ENCODE data around the gene BANK1. TPM values are rescaled to one million over a fixed set of nuclear protein-coding genes. Genes with fewer than 3 reads are reported as not detected.

Gene BANK1
- total RNA-seq, 1 experiment from 2014 or later = 2.4 TPM

GRCh38 chr4:102042871-102043802 is 252.6 kb downstream of the BANK1 start:
- ChIA-PET RAD21 (ENCODE audit: low non-redundant PET in 1 of 2, low total read pairs in 2 of 2, uncharacterized antibody in 2 of 2, unreplicated experiment in 2 of 2) (no interaction called here), CTCF (interaction anchor here (1.1 kb wide), 1 partner anchor 13 kb away, joined by 3 read pairs; no protein-coding TSS in a partner anchor)

More at GRCh38 chr4:102042871-102043802, 252.6 kb downstream of the BANK1 start:
- Histone ChIP-seq H3K9me3 (ENCODE audit: control insufficient read depth in 1 of 2, insufficient read depth in 1 of 2, low read depth in 1 of 2, low read length in 2 of 2) (no peaks in the 10 kb centered on the region), H3K4me1 (ENCODE audit: control insufficient read depth in 1 of 2, insufficient read depth in 2 of 2, low read length in 2 of 2) (no peaks in the 10 kb centered on the region), H3K79me2 (ENCODE audit: insufficient read depth, low read length) (no peaks in the 10 kb centered on the region), H3K36me3 (ENCODE audit: control insufficient read depth in 1 of 2, insufficient read depth in 2 of 2, low read length in 2 of 2) (no peaks in the 10 kb centered on the region), H4K20me1 (ENCODE audit: insufficient read depth) (no peaks in the 10 kb centered on the region), H3K27ac (ENCODE audit: low read depth, low read length) (no peak overlapping the region), H3K9ac (ENCODE audit: low read length) (no peak overlapping the region), H3K9me2 (ENCODE audit: insufficient read depth) (no peaks in the 10 kb centered on the region), H3K27me3 (ENCODE audit: insufficient read depth, low read length) (no peaks in the 10 kb centered on the region), H3K4me3 (replicated peaks in 1 of 2; ENCODE audit: low read depth in 1 of 2, low read length in 2 of 2) (no peak overlapping the region), H2AFZ (ENCODE audit: low read depth, low read length, poor library complexity, severe bottlenecking) (no peak overlapping the region), H3K4me2 (ENCODE audit: low read length) (no peak overlapping the region)
- POLR2A ChIA-PET = no interaction called here
- DNase-seq (ENCODE audit: low read depth, low spot score) = no peak
- no TSS peak for BruUV-seq (replicated peaks)
- intact Hi-C loops (cut with micrococcal nuclease) = no loop called here
- no peak for ATAC-seq
- TF ChIP-seq ATF3 (IDR thresholded peaks at IDR 0.05) = no peak
- no peak for TF ChIP-seq REST (IDR thresholded peaks at IDR 0.05; ENCODE audit: low read depth)

Measured in HCT116 (cell line).